OCI-LY1 (cell line): ENCODE results near the gene LRP8.

Experiments
- EZH2 ChIP-seq: fragments of 200-600 bp; sonication (generic), shearing (Covaris generic); IDR thresholded peaks from 2 replicates; pipeline ENCODE4 v1.8.0; 2017; ENCODE audit warnings: borderline replicate concordance, mixed run types, mild to moderate bottlenecking, antibody characterized with exemption, low read length, moderate library complexity, mixed read lengths
- TF ChIP-seq, protein P1 (sequence below): fragments of 200-600 bp; sonication (generic), shearing (Covaris generic); IDR thresholded peaks from 2 replicates; pipeline ENCODE4 v1.5.1; 2017; ENCODE audit warnings: mild to moderate bottlenecking, antibody characterized with exemption, low read length, moderate library complexity, mixed read lengths

DNA sequence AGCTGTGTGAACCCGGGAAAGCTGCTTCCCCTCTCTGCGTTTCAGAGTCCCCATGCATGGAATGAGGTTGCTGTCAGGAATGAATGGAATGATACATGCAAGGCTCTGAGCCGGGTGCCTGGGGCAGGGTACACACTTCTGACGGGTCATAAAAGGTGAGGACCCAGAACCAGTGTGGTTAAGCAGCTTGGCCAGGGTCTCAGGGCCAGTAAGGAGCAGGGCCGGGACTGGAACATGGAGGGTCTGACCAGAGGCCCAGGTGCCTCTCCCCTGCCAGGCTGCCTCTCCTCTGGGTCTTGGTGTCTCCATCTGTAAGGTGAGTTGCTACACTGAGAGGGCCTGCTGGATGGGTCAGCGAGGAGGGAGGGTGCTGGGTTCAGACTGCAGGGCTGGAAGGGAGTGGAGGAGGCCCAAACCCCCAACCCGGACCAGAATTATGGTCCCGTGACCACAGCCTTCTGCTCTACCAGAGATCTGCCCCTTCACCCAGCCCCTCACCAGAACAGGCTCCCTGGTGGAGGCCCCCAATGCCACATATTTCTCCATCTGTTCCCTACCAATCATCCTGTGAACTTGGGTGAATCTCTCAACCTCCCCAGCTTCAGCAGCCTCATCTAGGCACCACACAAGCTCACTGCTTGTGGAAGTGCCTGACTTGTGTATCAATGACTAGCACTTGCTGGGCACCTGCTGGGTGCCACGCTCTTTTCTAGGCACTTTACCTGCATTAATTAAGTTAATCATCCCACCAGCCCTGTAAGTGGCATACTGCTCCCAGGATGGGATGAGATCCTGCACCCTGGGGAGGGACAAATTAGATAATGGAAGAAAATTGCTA is 16.2 kb upstream of the LRP8 start:
- TF ChIP-seq EZH2, result no peak
- TF ChIP-seq, protein P1, sequence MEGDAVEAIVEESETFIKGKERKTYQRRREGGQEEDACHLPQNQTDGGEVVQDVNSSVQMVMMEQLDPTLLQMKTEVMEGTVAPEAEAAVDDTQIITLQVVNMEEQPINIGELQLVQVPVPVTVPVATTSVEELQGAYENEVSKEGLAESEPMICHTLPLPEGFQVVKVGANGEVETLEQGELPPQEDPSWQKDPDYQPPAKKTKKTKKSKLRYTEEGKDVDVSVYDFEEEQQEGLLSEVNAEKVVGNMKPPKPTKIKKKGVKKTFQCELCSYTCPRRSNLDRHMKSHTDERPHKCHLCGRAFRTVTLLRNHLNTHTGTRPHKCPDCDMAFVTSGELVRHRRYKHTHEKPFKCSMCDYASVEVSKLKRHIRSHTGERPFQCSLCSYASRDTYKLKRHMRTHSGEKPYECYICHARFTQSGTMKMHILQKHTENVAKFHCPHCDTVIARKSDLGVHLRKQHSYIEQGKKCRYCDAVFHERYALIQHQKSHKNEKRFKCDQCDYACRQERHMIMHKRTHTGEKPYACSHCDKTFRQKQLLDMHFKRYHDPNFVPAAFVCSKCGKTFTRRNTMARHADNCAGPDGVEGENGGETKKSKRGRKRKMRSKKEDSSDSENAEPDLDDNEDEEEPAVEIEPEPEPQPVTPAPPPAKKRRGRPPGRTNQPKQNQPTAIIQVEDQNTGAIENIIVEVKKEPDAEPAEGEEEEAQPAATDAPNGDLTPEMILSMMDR, result no peak
